Mesenteric fat pad (tissue), 1 donor: Measurements from ENCODE around the gene PAFAH1B2. TPM values are rescaled to one million over a fixed set of nuclear protein-coding genes. Genes with fewer than 3 reads are reported as not detected.

Source experiments
- DNase-seq: peaks from one replicate; pipeline ENCODE4 v3.0.0-alpha.2; 2020; ENCODE audit warnings: low spot score
- total RNA-seq: library from RNA; stranded (reverse); fragmentation: NEBNext Ultra II Directional; extraction: Animal tissue kit (Norgen Biotek cat#: 25700); gene quantifications from one replicate; pipeline ENCODE4 v1.2.1, GENCODE V29; 2021
- donor health status: DM: yes; HTN: yes; CAD: no.

The PAFAH1B2 gene
- total RNA-seq, 1 donor from 2014 or later, result 110 TPM

DNA sequence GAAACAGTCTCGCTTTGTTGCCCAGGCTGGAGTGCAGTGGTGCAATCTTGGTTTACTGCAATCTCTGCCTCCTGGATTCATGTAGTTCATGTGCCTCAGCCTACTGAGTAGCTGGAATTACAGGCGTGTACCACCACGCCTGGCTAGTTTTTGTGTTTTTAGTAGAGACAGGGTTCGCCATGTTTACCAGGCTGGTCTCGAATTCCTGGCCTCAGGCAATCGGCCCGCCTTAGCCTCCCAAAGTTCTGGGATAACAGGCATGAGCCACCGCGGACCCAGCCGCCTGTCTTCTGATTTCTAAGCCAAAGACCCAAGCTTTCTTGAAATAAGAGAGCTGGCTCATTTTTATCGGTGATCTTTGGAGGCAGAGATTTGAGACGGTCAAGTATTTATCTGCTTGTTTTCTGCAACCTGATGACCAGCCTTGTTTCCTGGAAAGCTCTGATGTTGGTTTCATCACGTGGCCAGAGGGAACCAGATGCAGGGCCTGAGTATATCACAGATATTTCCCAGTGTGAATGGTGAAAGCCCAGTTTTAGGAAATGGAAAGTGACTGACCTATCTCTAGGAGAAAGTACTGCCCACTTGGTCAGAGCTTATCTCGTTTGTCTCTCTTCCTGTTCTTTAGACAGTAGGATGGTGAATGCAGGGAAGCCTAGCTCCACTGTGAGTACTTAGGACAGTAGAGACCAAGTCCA is 28.8 kb downstream of the PAFAH1B2 start:
- no peak for DNase-seq

DNA sequence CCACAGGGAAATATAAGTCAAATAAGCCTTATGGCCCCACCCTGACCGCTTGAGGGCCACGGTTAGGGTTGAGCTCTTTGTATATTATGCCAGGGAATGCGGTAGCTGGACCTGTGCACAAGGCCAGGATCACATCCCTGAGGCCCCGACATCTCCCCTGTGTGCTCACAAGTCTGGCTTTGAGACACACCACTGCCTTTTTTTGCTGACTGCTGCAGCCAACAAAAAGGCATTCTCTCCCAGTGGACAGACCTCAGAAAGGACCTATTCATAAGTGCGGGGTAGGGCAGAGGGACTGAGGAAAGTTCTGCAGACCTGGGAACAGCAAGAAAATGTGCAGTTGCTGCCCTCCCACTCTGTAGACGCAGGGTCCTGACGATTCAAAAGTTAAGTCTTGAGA is 31.0 kb downstream of the PAFAH1B2 start:
- DNase-seq, result peak; percentile 37

DNA sequence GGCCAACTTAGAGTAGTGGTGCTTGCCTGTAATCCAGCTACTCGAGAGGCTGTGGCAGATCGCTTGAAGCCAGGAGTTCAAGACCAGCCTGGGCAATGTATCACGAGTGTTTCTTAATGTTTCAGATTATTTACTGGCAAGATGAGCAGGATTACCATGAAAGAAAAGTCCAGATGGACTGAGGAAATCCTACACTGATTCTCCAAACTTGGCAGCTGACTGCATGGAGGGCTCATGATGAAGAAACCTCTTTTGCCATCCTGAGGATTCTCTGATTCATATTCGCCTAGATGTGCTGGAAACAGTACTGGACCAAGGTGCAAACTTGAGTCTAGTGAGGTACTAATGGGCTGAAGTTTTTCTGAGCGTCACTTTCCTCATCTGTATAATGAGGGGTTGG is 31.7 kb downstream of the PAFAH1B2 start:
- no peak for DNase-seq

DNA sequence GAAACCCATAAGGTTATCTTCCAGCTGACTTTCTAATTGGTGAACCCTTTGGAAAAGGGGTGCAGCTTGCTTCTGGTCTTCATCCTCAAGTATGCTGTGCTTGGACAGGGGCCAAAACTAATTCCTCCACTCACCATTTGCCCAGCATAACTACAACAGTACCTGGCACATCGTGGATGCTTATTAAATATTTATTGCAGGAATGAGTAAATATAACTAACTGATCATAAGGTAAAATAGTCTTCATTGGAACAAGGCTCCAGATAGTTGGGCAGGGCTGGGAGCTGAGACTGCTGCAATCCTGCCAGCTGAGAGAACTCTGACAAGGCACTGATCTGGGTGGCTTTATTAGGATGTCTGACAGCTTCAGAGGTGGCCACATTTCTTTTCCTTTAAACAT is 32.1 kb downstream of the PAFAH1B2 start:
- DNase-seq, result peak; percentile 39

DNA sequence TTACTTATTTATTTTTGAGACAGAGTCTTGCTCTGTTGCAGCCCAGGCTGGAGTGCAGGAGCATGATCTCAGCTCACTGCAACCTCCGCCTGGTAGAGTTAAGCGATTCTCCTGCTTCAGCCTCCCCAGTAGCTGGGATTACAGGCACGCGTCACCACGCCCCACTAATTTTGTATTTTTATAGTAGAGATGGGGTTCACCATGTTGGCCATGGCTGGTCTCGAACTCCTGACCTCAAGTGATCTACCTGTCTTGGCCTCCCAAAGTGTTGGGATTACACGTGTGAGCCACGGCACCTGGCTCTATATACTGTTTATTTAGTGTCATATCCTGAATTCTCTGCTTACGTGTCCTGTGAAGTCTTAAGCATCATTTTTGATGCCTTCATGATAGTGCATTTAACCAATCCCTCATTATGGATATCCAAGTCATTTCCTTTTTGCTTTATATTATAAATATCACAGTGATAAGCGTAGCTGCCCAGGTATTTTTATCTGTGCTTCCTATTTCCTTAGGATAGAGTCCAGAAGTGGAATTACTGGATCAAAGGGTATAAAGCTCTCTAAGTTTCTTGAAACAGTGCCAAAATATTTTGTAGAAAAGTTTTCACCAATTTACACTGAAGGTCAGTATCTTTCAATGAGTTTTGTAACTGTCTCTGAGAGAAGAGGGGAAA is 33.6 kb downstream of the PAFAH1B2 start:
- peak; percentile 37 for DNase-seq

DNA sequence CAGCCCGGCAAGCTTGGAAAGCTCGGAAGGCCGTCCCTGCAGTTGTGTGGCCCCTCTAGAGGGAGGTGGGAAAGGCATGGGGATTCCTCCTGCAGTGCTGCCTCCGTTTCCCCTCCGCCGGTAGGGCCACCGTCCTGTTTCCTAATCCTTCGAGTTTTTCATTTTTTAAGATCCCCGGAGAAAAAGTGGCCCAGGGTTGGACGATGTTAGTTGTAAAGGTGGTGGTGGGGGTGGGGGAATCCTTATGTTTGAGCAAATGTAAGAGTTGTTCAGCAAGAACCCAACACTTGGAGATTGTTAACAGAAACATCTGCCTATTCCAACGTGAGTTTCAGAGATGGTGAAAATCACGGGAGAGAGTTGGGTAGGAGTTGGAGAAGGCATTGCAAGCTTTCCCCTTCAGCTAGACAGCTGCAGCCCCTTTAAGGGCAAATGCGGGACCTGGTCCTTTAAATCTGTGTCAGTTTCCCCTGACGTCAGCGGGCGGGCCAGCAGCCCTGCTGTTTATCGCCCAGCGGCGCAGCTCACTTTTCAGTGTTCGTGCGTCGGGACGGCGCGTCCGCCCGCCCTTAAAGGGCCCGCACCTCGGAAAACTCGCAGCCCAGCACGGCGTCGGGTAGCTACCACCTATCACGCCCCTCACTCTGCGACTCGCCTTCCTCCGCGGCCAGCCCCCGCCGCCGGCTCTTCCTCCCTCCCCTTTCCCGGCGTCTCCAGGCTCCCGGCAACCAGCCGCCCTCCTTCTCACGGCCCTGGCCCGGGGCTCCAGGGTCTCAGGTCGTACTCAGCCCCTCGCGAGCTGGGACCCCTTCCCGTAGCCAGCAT is 34.3 kb downstream of the PAFAH1B2 start, which contains the start of gene SIDT2:
Gene SIDT2 (plus strand): TSS at position 534 of the 825 bp plus-strand sequence. CDS start 521 bp downstream, outside the sequence.
- DNase-seq, result peak; percentile 98

DNA sequence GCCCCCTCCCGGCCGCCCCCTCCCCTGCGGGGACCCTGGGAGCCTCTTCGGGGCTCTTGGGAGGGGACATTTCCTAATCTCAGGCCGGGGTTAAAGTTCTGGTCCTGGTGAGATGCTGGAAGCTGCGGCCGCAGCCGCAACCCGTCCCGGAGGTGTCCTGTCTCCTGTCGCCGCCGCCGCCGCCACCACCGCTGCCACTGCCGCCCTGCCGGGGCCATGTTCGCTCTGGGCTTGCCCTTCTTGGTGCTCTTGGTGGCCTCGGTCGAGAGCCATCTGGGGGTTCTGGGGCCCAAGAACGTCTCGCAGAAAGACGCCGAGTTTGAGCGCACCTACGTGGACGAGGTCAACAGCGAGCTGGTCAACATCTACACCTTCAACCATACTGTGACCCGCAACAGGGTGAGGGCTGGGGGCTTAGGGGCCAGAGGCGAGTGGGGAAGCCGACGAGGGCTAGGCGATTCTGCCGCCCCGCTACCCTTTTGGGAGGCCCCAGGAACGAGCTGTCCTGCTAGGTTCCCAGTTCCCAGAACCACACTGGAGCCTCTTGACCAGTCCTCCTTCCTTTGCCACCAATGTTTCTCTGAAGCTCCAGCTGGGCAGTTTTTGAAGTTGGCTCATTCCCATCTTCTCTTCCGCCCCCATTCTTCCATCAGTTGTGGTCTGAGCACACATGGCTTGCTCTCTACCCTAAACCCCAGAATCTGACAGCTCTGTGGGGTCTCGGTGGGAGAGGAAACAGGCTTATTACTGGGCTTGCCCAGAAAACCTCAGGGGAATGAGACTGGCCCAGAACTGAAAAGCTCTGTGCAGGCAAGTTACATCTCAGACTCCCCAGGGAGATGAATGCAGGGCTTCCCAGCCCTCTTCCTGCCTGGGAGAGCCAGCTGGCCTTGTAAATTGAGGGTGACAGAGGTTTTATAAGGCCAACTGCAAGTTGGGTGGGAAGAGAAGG is 35.2 kb downstream of the PAFAH1B2 start:
- DNase-seq, result peak; percentile 90

DNA sequence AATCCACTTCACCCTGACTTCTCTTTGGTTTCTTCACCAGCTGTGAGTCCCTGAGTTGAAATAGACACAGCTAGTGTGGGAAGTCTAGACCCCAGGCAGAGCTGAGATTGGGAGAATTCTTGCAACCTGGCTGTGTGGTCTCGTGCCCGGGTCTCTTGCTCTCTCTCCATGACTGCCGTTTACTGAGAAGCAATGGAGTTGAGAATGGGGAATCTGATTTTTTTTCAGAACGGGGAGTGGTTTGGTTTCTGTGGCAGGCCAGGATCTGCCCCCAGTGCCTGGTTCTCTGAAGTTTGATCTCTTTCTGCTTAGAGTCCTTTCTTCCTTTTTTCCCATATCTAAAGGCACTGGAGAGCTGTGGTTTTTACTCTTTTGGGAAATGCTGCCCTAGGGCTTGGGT is 35.9 kb downstream of the PAFAH1B2 start:
- DNase-seq, result peak; percentile 33

DNA sequence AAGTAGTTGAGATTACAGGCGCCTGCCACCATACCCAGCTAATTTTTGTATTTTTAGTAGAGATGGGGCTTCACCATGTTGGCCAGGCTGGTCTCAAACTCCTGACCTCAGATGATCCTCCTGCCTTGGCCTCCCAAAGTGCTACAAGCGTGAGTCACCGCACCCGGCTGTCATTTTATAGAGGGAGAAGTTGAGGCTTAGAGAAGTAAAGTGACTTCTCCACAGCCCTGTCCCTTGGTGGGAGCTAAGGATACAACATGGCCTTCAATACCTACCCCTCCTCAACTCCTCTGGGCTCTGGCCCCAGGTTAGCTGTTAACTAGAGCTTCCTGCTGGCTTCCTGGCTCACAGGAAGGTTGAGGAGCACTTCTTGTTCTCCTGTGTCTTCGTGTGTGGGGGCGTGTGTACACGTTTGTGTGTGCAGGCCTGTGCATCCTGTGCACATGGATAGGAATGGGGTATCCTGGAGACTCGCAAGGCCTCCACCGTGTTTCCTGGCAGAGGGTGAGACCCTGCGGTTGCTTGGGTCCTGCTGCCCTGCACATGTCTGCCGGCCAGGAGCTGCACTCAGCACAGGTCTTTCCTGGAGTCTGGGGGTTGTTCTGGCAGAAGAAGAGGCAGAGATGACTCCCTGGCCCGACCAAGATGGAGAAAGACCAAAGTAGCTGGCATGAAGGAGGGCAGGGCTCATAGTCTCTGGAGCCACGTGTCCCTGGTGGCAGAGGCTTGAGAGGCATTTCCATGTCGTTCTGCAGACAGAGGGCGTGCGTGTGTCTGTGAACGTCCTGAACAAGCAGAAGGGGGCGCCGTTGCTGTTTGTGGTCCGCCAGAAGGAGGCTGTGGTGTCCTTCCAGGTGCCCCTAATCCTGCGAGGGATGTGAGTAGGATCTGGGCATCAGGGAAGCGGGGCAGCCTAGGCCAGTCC is 36.8 kb downstream of the PAFAH1B2 start:
- DNase-seq, result peak; percentile 90

DNA sequence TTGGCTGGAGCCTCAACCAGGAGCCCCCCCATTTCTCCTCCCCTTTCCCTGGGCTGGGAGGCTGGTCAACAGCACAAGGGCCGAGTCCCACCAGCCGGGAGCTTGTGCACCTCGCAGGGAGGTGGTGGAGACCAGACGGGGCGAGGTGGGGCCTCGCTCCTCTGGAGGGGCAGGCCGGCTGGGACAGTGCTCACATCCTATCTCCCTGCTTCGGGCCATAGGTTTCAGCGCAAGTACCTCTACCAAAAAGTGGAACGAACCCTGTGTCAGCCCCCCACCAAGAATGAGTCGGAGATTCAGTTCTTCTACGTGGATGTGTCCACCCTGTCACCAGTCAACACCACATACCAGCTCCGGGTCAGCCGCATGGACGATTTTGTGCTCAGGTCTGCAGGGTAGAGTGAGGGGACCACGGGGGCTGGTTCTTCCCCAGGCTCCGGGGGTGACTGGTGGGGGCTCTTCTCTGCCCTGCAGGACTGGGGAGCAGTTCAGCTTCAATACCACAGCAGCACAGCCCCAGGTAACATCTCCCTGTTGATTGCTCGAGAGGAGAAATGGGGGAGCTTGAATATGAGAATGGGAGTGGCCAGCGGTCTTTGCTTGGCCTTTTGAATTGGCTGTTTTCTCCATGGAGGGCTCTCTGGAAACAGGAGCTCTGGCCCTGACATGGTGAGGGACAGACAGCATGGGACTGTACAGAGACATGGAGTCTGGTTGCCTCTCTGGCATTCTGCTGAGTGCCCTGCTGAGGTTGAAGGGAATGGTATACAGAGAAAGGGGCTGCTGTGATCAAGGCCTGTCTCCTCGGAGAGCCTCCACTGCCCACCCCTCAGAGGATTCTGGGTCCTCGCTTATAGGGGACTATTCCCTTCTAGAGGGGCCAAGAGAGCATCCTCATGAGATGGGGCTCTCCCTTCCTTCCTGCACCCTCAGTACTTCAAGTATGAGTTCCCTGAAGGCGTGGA is 37.8 kb downstream of the PAFAH1B2 start:
- DNase-seq, result peak; percentile 71

DNA sequence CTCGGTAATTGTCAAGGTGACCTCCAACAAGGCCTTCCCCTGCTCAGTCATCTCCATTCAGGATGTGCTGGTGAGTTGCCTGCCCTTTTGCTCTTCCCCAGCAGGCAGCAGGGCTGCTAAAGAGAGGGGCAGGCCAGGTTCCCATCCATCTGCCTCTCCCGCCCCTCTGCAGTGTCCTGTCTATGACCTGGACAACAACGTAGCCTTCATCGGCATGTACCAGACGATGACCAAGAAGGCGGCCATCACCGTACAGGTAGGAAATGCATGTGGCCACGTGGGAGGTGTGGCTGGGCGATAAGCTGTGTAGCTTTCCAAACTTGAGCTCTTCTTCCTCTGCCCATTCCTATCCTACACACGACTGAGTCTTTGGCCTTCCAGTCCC is 38.5 kb downstream of the PAFAH1B2 start:
- DNase-seq, result peak; percentile 69

DNA sequence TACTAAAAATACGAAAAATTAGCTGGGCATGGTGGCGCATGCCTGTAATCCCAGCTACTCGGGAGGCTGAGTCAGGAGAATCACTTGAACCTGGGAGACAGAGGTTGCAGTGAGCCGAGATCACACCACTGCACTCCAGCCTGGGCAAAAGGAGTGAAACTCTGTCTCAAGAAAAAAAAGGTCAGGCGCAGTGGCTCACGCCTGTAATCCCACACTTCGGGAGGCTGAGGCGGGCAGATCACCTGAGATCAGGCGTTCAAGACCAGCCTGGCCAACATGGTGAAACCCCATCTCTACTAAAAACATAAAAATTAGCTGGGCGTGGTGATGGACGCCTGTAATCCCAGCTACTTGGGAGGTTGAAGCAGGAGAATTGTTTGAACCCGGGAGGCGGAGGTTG is 39.1 kb downstream of the PAFAH1B2 start:
- peak; percentile 81 for DNase-seq

DNA sequence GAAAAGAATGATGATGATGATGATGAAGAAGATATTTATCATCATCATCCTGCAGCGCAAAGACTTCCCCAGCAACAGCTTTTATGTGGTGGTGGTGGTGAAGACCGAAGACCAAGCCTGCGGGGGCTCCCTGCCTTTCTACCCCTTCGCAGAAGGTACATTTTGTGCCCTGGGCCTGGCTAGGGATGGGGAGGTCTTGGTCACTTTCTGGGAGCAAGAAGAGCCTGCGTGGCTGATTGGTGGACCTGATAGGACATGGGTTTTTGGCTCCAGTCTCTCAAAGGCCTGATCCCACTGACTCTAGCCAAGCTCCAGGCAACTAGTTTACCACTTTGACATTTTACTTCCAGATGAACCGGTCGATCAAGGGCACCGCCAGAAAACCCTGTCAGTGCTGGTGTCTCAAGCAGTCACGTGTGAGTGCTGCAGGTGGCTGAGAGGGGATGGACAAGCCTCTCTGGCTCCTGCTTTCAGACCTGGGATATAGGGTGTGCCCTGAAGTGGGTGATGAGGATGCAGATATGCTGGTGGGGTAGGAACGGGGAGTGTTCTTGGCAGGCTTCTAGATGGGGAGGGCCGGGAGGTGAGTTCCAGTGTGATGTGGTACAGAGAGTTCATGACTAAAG is 39.8 kb downstream of the PAFAH1B2 start:
- peak; percentile 64 for DNase-seq

DNA sequence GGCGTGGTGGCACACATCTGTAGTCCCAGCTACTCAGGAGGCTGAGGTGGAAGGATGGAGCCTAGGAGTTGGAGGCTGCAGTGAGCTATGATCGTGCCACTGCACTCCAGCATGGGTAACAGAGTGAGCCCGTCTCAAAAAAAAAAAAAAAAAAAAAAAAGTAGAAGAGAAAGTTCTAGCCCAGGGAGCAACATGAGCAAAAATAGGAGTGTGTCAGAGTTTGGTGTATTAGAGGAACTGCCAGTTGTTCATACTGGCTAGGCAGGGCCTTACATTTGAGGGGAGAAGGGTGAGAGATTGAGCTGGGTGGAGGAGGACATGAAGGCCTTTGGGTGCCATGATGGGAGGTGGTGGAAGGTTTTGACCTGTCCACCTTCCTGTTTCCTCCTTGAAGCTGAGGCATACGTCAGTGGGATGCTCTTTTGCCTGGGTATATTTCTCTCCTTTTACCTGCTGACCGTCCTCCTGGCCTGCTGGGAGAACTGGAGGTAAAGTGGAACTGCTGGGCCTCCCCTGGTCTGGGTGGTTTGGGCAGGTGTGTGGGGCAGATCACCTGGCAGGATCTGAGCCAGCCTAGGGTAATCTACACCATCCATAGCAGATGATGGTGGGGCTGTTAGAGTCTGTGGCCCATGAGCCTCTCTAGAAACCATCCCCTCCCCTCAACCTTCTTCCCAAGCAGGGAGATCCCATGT is 41.8 kb downstream of the PAFAH1B2 start:
- DNase-seq, result peak; percentile 62

DNA sequence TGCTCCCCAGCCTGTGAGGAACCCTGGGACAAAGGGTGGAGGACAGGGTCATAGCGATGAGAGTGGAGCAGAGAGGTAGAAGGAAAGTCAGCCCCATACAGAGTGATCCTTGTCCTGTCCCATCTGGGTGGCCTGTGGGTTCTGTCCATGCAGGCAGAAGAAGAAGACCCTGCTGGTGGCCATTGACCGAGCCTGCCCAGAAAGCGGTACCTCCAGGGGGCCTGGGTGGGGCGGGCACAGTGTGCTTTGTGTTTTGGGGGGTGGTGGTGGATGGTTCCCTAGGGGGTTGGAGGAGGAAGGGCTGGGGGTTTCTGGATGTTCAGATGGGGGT is 42.3 kb downstream of the PAFAH1B2 start:
- DNase-seq, result peak; percentile 81

DNA sequence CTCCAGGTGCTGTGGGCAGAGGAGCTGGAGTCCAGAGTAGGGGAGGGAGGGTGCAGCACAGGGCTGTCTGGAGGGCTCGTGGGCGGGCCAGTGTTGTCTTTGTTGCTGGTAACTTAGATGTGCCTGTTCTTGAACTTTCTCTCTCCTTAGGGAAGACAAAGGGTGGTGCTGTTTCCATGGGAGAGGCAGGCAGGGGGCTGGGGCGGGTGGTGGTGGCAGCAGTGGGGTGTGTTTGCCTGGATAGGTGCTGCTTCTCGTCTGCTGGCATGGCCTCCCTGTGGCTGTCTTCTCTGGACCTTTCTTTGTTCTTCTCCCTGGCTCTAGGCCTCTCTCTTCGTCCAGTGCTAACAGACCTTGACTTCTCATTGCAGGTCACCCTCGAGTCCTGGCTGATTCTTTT is 42.9 kb downstream of the PAFAH1B2 start:
- DNase-seq, result peak; percentile 81

DNA sequence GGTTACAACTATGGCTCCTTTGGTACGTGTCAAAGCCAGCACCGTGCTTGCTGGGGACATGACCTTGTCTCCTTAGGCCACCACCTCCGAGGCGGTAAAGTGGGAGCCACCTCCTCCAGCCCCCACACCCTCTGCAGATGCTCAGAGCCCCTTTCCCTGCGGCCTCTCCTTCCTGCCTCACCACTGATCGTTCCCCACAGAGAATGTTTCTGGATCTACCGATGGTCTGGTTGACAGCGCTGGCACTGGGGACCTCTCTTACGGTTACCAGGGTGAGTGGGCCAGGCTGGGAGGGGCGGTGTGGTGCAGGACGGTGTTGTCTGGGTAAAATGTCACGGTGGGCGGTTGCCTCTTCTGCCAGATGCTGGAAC is 43.3 kb downstream of the PAFAH1B2 start:
- DNase-seq, result peak; percentile 62
